HG03025 (cell line): ENCODE measurements around the gene TSPY1.
"Not testable (repeated sequence)": the region's sequence is repeated elsewhere in the genome, so short reads cannot be mapped to it uniquely, and the experiment has no call there.

Experiments
- ATAC-seq: cut with Tn5 transposase; IDR thresholded peaks from one replicate; pipeline ENCODE4 v1.9.1; 2021; ENCODE audit warnings: mild to moderate bottlenecking, moderate library complexity; ENCODE audit not compliant: unreplicated experiment, low FRiP score

The TSPY1 gene

DNA sequence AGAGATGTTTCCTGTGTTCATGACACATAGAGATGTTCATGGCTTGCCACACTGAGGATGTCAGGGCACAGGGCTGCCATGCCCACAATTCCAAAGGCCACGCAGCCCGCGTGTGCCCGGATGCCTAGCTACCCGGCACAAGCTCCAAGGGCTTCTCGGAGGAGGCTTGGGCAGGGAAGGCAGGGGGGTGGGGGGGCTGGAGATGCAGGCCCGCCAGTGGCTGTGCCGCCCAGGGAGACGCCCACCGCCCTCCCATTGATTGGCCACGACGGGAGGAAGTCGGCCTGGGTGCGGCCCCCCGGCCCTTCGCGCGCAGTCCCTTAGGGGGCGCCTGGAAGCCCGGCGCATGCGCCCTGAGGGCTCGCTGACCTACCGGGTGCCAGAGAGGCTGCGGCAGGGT, at the start of gene TSPY1:
Gene TSPY1, plus strand, starts transcription at position 301 of the 400 bp plus-strand sequence. Its CDS starts 46 bp downstream, at position 347.
- ATAC-seq, result not testable (repeated sequence)

- ATAC-seq, result not testable (repeated sequence)
Observed at GRCh38 chrY:9486967-9487366, 20.2 kb downstream of the TSPY1 start, which contains the start of gene TSPY9. TSPY9 (plus strand) TSS chrY:9487267; CDS start chrY:9487313, 46 bp downstream.

DNA sequence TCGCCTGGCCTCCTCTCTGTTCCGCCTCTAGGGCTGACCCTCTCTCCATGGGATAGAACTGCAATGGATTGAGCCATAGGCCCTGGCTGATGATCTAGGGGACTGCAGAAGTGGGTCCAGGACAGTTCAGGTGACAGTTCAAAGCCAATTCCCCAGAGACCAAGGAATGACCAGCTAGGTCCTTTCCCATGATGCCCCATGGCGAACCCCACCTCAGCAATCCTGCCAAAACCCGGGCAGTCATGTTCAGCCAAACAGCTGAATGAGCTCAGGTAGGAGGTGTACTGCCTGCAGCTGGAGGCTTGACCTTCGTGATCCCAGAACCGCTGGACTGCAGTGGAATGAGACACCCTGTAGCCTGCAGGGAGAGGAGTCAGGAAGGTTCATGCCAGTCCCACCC, 37.6 kb downstream of the TSPY1 start:
- not testable (repeated sequence) for ATAC-seq

- not testable (repeated sequence) for ATAC-seq
Observed at GRCh38 chrY:9516287-9516686, 49.5 kb downstream of the TSPY1 start.
